HG03108 (cell line): ENCODE measurements around the gene AUTS2.

Source experiments
- ATAC-seq: cut with Tn5 transposase; IDR thresholded peaks from one replicate; pipeline ENCODE4 v1.9.1; 2021; ENCODE audit warnings: moderate library complexity; ENCODE audit not compliant: unreplicated experiment

The AUTS2 gene

DNA sequence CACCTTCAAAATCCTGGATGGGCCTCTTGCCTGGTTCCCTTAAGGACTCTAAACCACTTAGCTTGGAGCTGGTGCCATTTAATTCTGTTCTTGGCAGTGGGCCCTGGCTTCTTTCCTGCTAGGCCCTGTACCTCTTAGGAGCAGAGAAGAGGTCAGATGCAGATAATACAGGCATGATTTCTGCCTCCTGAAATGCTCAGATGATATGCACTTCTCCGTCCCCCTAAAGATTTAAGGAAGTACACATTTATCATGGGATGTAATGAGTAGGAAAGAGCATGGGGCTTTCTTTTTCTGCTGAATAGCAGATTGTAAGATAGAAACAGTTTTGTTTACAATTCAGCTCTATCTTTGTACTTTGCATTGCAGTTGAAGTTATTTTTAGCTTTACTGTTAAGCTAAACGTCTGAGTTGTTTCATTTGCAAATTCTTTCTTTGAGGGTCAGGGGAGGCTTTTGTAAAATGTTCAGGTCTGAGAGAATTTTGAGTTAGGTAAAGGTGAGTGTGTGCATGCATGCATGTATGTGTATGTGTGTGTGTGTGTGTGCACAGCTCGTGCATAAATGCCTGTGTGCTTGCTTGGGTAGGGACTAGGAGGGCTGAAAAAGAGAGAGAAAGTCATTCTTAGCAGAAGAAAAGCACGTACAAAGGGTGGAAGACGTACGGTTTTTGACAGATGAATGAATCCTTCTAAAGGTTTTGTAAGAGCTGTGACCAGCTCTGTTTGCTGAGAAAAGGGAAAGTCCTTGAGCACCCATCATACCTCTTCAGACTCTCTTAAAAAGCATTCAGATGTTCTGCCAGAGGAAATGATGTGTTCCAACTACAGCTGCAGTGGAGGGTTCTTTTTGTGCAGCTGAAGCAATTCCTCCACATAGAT is 364.2 kb downstream of the AUTS2 start:
- ATAC-seq, result no peak

GRCh38 chr7:69963393-69963792 is 365.1 kb downstream of the AUTS2 start:
- ATAC-seq, result no peak

DNA sequence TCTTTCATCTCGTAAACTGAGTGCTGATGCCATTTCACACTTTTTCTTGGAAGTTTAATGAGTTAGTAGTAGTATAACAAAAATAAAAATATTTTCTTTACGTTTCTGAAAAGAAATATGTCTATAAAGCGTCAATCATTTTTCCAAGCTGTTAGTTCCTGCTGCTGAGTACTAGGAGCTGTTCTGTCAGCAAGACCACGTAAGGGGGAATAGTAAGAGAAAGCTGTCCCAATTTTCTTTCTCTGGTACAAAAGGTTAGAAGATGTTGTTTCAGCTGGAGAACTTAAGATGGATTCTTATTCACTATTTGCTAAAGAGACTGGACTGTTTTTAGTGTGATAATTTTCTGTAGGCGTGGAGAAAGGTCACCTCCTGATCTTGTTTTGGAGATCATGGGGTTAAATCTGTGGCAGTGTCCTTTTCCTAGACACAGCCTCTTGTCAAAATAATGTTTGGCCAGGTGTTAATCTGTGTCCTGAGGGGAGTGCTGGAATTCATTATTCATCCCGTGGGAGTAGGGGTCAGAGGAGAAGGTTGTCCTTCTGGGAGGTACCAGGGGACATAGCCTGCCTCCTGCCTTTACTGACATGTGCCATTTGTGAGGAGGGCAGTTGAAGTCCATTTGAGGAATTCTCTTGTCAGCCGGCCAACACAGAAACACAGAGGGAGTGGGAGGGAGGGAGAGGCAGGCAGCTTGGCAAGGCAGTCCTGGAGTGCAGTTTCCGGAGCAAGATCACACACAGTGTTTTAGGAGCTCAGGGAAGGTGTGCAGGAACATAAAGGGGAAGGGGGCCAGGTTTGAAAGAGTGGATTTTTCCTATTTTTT is 368.7 kb downstream of the AUTS2 start:
- ATAC-seq, result no peak

DNA sequence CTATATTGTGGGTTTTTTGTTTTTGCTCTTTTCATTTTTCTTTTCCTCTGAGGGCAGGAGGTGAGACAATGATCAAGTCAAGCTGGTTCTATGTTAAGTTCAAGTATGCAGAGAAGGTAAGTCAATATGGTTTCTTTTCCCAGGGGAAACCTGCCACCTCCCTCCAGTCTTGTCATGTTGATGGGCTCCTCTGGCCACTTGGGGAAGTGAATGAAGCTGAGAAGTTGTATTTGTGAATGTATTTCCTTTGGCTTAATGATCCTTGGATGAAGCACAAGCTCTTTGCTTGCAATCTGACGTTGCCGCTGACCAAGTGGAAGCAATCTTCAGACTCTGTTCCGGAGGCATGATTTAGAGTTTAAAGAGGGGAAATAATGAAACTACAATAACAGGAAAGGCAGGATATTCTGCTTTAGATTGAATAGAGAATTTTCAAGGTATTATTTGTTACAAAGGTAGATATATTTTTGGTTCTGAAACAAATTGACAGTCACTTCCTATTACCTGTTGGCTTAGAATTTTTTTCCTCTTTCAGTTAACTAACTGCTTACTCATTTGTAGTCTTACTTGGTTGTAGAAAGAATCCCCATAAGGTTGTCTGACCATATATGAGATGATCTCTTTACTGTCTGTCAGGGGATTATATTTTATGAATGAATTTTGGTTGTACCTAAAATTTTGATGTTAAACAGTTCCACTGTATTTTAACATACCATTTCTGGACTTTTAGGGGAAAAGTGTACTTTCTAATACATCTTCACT is 369.6 kb downstream of the AUTS2 start:
- ATAC-seq, result no peak

GRCh38 chr7:69968969-69969556 is 370.8 kb downstream of the AUTS2 start:
- no peak for ATAC-seq

DNA sequence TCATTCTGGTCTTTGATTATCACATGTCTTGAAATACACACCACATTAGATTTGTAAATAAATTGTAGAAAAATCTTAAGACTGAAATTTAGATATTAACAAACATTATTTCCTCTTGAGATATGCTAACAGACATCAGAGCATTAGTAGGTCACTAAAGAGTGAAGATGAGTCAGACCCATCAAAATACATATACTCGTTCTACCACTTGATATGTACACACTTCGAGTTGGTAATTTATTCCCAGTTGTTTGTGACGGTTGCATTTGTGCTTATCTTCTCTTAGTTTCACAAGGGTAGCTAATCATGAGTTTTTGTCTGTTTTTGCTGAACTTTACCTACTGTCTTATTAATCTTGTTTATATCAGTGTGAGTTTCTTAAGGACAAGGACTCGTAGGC is 383.4 kb downstream of the AUTS2 start:
- ATAC-seq, result no peak

DNA sequence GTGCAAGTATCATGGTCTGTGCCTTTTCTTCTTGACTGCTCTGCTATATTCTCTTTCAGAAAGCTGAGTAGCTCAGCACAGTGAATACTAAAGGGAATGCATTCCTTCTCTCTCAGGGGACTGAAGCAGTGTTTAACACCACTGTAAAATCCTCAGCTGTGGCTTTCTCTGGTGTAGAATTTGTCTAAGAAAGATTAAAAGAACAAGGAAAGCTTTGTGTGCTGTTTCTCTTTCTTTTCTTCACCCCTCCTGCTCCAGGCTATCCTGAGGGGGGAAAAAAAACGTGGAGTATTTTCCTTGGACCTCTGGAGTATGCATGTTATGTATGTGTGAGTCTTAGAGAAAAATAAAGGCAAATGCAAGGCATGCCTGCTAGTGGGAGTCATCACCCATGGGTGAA is 383.9 kb downstream of the AUTS2 start:
- ATAC-seq, result no peak

GRCh38 chr7:69989551-69989950 is 391.3 kb downstream of the AUTS2 start:
- ATAC-seq, result no peak

DNA sequence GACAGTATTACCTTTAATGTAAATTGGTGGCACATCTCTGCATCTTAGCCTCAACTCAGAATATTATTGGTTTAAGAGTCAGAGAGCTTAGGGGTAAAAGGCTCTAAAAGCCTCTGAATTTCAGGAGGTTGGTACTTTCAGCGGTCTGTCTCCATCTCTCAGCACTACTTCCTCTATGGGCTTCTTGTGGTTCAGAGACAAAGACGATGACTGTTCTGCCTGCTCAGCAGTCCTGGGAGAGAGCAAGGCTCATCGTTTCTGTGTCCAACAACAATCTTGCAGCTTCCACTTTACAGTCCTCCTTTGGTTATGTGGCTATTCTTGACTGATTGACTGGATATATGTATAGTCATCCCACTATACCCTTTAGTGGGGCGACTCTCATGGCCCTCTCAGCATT is 394.7 kb downstream of the AUTS2 start:
- ATAC-seq, result no peak

DNA sequence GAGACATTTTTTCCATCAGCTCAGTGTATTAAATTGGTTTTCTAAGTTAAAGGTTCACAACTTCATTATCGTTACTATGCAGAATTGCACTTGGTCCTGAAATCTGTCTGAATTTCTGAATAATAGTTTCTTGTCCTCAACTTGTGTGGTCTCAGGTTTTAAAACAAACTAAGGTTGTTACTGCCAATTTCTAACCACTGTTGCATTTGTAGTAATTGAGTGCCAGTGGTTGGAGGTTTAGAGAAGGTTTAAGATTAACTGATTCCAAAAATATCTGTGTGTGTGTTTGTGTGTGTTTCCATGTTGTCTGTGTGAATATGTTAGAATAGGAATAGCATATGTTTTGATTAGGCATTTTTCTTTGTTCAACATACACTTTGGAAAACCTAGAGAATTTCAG is 395.9 kb downstream of the AUTS2 start:
- ATAC-seq, result no peak

DNA sequence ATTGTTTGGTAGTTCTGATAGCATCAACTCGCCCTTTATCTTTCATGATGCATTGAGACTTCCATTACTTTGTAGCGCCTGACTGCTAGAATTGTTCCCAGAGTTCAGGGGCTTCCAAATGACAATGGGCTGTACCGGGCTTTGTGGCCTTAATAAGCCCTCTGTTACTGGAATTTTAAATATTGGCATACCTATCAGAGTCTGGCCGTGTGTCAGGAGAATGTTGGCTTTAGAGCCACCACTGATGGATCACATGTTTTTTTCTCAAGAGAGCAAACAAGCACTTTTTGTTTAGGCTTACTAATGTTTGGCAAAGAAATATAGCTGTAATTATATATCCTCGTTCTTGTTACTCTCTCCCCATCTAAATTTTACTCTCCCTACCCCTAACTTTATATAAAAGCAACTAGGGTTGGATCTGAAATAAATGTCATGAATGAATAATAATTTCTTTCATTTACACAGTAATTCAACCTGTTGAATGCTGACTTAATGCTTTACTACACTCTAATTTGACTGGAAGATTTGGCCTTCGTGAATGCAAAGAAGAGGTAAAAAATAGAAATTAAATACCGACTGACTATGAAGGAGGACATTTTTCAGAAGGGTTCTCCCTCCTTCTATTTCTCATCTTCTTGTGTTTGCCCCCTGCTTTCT is 396.7 kb downstream of the AUTS2 start:
- no peak for ATAC-seq

DNA sequence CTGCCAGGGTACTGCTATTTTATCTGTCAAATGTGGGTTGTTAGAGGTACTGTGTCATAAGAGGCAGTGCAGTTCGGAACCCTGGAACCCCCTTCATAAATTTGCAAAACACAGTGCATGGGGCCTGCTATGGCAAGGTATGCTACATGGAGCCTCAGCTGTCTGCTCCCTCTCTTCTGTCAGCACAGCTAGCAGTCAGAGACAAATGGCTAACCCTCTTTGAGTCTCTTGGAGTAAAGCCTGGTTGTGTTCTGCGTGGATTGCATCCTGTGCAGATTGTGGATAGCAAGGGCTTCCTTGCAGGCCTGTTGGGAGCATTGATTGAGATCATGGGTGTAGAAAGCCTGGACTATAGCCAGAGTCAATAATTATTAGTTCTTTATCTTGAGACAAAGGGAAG is 397.8 kb downstream of the AUTS2 start:
- no peak for ATAC-seq

GRCh38 chr7:70000737-70001348 is 402.6 kb downstream of the AUTS2 start:
- ATAC-seq, result no peak

GRCh38 chr7:70005480-70005879 is 407.2 kb downstream of the AUTS2 start:
- ATAC-seq, result no peak

DNA sequence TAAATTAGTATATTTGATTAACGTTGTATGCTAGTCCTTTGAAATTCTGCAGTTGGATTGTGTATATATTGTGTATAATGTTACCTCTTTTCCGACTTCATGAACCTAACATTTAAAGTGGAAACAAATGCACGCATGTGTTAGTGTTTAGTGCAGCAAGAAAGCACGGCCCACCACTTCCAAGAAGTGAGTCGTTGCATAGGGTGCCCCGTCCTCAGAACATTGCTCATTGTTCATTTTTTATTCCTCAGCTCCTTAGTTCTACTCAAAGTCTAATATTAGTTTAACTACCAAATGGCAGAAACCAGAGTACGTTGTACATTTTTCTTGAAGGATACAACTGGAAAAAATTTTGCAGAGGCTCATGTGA is 407.6 kb downstream of the AUTS2 start:
- no peak for ATAC-seq

- no peak for ATAC-seq
Measured at GRCh38 chr7:70006261-70006920, 408.1 kb downstream of the AUTS2 start.

- ATAC-seq, result no peak
Measured at GRCh38 chr7:70008466-70008865, 410.2 kb downstream of the AUTS2 start.

DNA sequence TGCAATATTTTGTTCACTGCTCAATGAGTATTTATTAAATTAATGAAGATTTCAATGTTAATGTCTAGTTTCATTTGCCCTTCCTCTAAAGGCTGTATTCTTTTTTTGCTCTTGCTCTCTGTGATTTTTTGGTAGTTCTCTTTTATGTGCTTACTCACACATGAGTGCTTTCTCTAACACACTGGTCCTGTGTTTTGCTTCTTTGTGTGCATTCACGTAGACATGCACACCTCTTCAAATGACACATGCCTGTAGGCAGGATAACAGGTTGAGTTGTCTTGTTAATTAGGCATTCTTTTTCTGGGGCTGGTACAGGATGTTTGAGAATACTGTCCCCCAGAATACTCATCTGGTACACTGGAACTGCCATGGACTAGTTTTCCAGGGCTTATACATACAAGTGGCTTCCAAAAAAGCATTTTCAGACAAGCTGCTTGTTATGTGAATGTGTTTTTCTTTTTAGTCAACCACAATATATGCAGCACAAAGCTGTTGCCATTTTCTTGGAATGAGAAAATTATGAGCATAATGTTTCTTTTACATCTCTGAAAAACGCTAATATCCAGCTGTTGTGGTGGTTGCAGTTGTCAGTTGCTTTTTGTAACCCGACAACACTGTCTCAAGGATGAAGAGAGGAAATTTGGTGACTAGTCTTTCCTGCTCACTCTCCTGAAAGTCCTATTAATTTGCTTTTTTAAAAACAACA is 416.4 kb downstream of the AUTS2 start:
- ATAC-seq, result no peak

- no peak for ATAC-seq
Measured at GRCh38 chr7:70015353-70015752, 417.1 kb downstream of the AUTS2 start.
